Stimulated activated CD8-positive, alpha-beta memory T cell treated with anti-CD3 and anti-CD28 coated beads, Interleukin-4, amount 100 ng/mL, for 24 hours (primary cell): ENCODE measurements around the gene ATP1B1.
"Not testable (repeated sequence)": the region's sequence is repeated elsewhere in the genome, so short reads cannot be mapped to it uniquely, and the experiment has no call there.

ENCODE experiments used
- DNase-seq: peaks from one replicate; pipeline ENCODE4 v3.0.0-alpha.2; 2020; ENCODE audit warnings: low read depth

ATP1B1 gene

GRCh38 chr1:169142129-169142528 is 35.6 kb downstream of the ATP1B1 start:
- no peak for DNase-seq

- DNase-seq = no peak
Measured at GRCh38 chr1:169143346-169143745, 36.9 kb downstream of the ATP1B1 start.

GRCh38 chr1:169143984-169144383 is 37.5 kb downstream of the ATP1B1 start:
- DNase-seq = no peak

GRCh38 chr1:169144941-169145626 is 38.6 kb downstream of the ATP1B1 start:
- DNase-seq = no peak

- no peak for DNase-seq
Measured at GRCh38 chr1:169146576-169147214, 40.2 kb downstream of the ATP1B1 start.

- DNase-seq = no peak
Measured at GRCh38 chr1:169148472-169149252, 42.2 kb downstream of the ATP1B1 start.

GRCh38 chr1:169149555-169150286 is 43.2 kb downstream of the ATP1B1 start:
- DNase-seq = no peak

GRCh38 chr1:169150641-169151337 is 44.3 kb downstream of the ATP1B1 start:
- no peak for DNase-seq

GRCh38 chr1:169151338-169151837 is 44.9 kb downstream of the ATP1B1 start:
- no peak for DNase-seq

- DNase-seq = no peak
Measured at GRCh38 chr1:169155675-169156074, 49.2 kb downstream of the ATP1B1 start.

- no peak for DNase-seq
Measured at GRCh38 chr1:169156580-169156979, 50.1 kb downstream of the ATP1B1 start.

- no peak for DNase-seq
Measured at GRCh38 chr1:169160845-169161495, 54.5 kb downstream of the ATP1B1 start.

GRCh38 chr1:169161496-169162194 is 55.2 kb downstream of the ATP1B1 start:
- no peak for DNase-seq

- DNase-seq = no peak
Measured at GRCh38 chr1:169163059-169163458, 56.6 kb downstream of the ATP1B1 start.

GRCh38 chr1:169175461-169175860 is 69.0 kb downstream of the ATP1B1 start:
- no peak for DNase-seq

- DNase-seq = not testable (repeated sequence)
Measured at GRCh38 chr1:169179431-169179830, 72.9 kb downstream of the ATP1B1 start.

GRCh38 chr1:169180174-169180573 is 73.7 kb downstream of the ATP1B1 start:
- DNase-seq = no peak
